ENCODE results near the gene TTC34. TPM values are rescaled to one million over a fixed set of nuclear protein-coding genes. Genes with fewer than 3 reads are reported as not detected.

Gene TTC34
- total and polyA plus RNA-seq, 2 donors (not counting 1 experiment from before 2014, with no cell fraction given): 0.05 to 0.17 TPM

GRCh38 chr1:2805801-2806430 lies 4.4 kb upstream of the TTC34 start:
- no peak overlapping the region for H3K4me3 ChIP-seq (replicated peaks in 1 of 4; ENCODE audit: control extremely low read depth in 1 of 4, insufficient read depth in 1 of 4, low read depth in 3 of 4, low read length in 4 of 4)
- H3K27ac ChIP-seq (ENCODE audit: insufficient read depth, low read length): no peak overlapping the region
- no peaks in the 10 kb centered on the region for H3K79me2 ChIP-seq (ENCODE audit: control insufficient read depth, insufficient read depth, low read length)
- no peak for DNase-seq (ENCODE audit: low read depth in 2 of 2)
- TF ChIP-seq EZH2 (IDR thresholded peaks at IDR 0.05; ENCODE audit: low read length, missing control alignments): no peak
- no peak for TF ChIP-seq CTCF (conservative IDR thresholded peaks at IDR 0.05 in 1 of 2, IDR thresholded peaks at IDR 0.05 in 1 of 2; ENCODE audit: low read depth in 1 of 2, low read length in 2 of 2)
- no peaks in the 10 kb centered on the region for H4K20me1 ChIP-seq (ENCODE audit: control insufficient read depth, extremely low read depth, insufficient read depth, low read length)
- no peaks in the 10 kb centered on the region for H3K27me3 ChIP-seq (ENCODE audit: control insufficient read depth, insufficient read depth, low read length)
- no peak overlapping the region for H3K4me2 ChIP-seq (ENCODE audit: extremely low read depth, insufficient read depth, low read length)
- H3K9ac ChIP-seq (ENCODE audit: insufficient read depth, low read length): no peak overlapping the region
- no peaks in the 10 kb centered on the region for H3K4me1 ChIP-seq (ENCODE audit: control insufficient read depth, extremely low read depth, insufficient read depth, low read length)
- no peak overlapping the region for H2AFZ ChIP-seq (ENCODE audit: low read length)
- H3K36me3 ChIP-seq (ENCODE audit: control insufficient read depth, insufficient read depth, low read length): no peaks in the 10 kb centered on the region
- no peaks in the 10 kb centered on the region for H3K9me3 ChIP-seq (ENCODE audit: control insufficient read depth, insufficient read depth, low read depth, low read length)

- H3K9me3 ChIP-seq (ENCODE audit: control insufficient read depth, insufficient read depth, low read depth, low read length): no peaks in the 10 kb centered on the region
- H3K4me1 ChIP-seq (ENCODE audit: control insufficient read depth, extremely low read depth, insufficient read depth, low read length): no peaks in the 10 kb centered on the region
- TF ChIP-seq EZH2 (IDR thresholded peaks at IDR 0.05; ENCODE audit: low read length, missing control alignments): no peak
- no peak for TF ChIP-seq CTCF (conservative IDR thresholded peaks at IDR 0.05 in 1 of 2, IDR thresholded peaks at IDR 0.05 in 1 of 2; ENCODE audit: low read depth in 1 of 2, low read length in 2 of 2)
- no peaks in the 10 kb centered on the region for H3K27me3 ChIP-seq (ENCODE audit: control insufficient read depth, insufficient read depth, low read length)
- H3K27ac ChIP-seq (ENCODE audit: insufficient read depth, low read length): no peak overlapping the region
- H3K4me2 ChIP-seq (ENCODE audit: extremely low read depth, insufficient read depth, low read length): no peak overlapping the region
- H4K20me1 ChIP-seq (ENCODE audit: control insufficient read depth, extremely low read depth, insufficient read depth, low read length): no peaks in the 10 kb centered on the region
- no peak for DNase-seq (ENCODE audit: low read depth in 2 of 2)
- H3K36me3 ChIP-seq (ENCODE audit: control insufficient read depth, insufficient read depth, low read length): no peaks in the 10 kb centered on the region
- no peak overlapping the region for H3K9ac ChIP-seq (ENCODE audit: insufficient read depth, low read length)
- no peak overlapping the region for H3K4me3 ChIP-seq (replicated peaks in 1 of 4; ENCODE audit: control extremely low read depth in 1 of 4, insufficient read depth in 1 of 4, low read depth in 3 of 4, low read length in 4 of 4)
- H3K79me2 ChIP-seq (ENCODE audit: control insufficient read depth, insufficient read depth, low read length): no peaks in the 10 kb centered on the region
- H2AFZ ChIP-seq (ENCODE audit: low read length): no peak overlapping the region
Observed at GRCh38 chr1:2804628-2805351, 3.3 kb upstream of the TTC34 start.

- DNase-seq (ENCODE audit: low read depth in 2 of 2): no peak
- H3K27ac ChIP-seq (ENCODE audit: insufficient read depth, low read length): no peak overlapping the region
- H3K4me1 ChIP-seq (ENCODE audit: control insufficient read depth, extremely low read depth, insufficient read depth, low read length): no peaks in the 10 kb centered on the region
- no peaks in the 10 kb centered on the region for H3K36me3 ChIP-seq (ENCODE audit: control insufficient read depth, insufficient read depth, low read length)
- H3K4me3 ChIP-seq (replicated peaks in 1 of 4; ENCODE audit: control extremely low read depth in 1 of 4, insufficient read depth in 1 of 4, low read depth in 3 of 4, low read length in 4 of 4): no peak overlapping the region
- no peak overlapping the region for H3K4me2 ChIP-seq (ENCODE audit: extremely low read depth, insufficient read depth, low read length)
- H3K9me3 ChIP-seq (ENCODE audit: control insufficient read depth, insufficient read depth, low read depth, low read length): no peaks in the 10 kb centered on the region
- H3K27me3 ChIP-seq (ENCODE audit: control insufficient read depth, insufficient read depth, low read length): no peaks in the 10 kb centered on the region
- H3K9ac ChIP-seq (ENCODE audit: insufficient read depth, low read length): no peak overlapping the region
- H2AFZ ChIP-seq (ENCODE audit: low read length): no peak overlapping the region
- H4K20me1 ChIP-seq (ENCODE audit: control insufficient read depth, extremely low read depth, insufficient read depth, low read length): no peaks in the 10 kb centered on the region
- H3K79me2 ChIP-seq (ENCODE audit: control insufficient read depth, insufficient read depth, low read length): no peaks in the 10 kb centered on the region
- TF ChIP-seq EZH2 (IDR thresholded peaks at IDR 0.05; ENCODE audit: low read length, missing control alignments): no peak
- no peak for TF ChIP-seq CTCF (conservative IDR thresholded peaks at IDR 0.05 in 1 of 2, IDR thresholded peaks at IDR 0.05 in 1 of 2; ENCODE audit: low read depth in 1 of 2, low read length in 2 of 2)
Observed at GRCh38 chr1:2803931-2804627, 2.6 kb upstream of the TTC34 start.

All from fibroblast of lung (primary cell).